ENCODE data around the gene ZNF775.
"Not testable (repeated sequence)": the region's sequence is repeated elsewhere in the genome, so short reads cannot be mapped to it uniquely, and the experiment has no call there.

ZNF775 gene

DNA sequence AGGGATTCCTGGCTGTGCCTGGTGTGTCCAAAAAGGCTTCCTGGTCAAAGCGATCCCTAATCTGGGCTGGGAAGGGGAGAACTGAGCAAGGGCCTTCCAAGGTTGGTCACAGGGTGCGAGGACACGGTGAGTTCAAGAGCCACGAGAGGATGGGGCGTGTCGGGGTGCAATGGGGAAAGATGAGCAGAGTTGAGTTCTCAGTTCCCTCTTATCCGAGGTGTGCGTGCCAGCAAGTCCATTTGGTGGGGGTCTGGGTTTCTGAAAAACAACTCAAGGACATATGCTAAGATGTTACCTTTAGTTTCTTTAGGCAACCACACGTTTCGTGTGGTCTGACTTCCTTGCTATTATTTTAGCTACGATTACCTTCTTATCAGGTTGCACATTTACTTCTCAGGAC is 1.3 kb downstream of the ZNF775 start:
- in situ Hi-C loops (cut with MboI; ENCODE audit: low sequenced_read_pairs) = no loop called here

DNA sequence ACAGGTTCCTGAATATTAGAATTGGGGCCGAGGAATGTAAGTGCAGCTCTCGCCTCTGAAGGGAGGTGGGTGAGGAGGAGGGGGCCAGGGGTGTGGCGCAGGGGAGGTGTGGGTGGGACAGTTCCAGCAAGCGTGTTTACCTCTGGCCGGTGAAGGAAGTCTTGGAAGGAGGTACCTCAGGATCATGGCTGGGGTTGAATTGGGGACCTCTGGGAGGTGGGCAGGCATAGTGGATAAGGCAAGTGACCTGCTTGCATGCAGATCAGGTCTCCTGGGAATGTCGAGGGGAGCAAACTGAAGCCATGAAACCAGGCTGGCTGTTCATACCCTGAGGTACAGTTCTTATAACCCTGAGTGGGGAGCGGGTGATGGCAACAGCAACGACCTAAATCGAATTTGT is 2.0 kb downstream of the ZNF775 start:
- in situ Hi-C loops (cut with MboI; ENCODE audit: low sequenced_read_pairs) = no loop called here

DNA sequence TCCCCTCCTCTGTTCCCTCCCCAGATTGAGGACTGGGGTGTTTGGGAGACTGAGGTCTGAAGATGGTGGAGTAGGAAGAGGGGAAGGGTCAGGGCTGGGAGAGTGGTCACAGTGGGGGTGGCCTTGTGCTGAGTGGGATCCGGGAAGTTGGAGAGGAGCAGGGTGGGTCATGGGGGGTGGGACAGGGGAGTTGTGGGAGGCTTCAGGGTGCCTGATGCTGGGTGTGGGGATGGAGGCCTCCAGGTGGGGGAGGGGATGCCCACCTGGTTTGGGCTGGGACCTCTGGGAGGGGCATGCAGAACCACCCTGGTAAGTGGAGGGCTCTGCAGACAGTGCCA is 2.6 kb downstream of the ZNF775 start:
- in situ Hi-C loops (cut with MboI; ENCODE audit: low sequenced_read_pairs) = no loop called here

DNA sequence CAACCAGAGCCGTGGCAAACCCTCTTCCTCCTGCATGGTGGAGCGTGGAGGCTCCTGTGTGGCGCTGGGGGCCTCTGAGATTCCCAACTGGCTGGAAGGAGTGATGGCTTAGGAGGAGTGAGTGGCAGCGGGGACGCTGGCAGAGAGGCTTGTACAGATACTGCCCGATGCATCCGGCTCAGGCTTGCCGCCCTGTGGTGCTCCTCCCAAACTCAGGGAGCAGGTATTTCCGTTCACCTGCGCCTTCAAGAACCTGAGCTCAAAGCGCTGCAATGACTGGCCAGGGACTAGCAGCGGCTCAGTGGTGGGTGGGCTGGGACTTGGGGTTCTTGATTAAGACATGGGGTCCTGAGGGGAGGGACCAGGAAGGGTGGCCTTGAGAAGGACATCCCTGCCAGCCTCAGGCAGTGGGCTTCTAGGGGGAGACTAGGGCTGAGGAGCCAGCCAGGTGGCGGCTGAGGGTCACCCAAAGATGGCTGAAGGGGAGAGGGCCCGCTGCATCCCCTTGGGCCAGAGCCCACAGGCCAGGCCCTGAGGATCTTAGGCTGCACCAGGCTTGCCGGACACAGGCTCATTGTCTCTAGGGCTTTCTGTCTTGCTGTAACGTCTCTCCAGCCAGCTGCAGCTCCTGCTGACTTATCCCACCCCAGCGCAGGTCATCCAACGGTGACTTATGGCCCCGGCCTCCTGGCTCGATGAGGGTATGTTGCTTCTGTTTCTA is 3.2 kb downstream of the ZNF775 start:
- in situ Hi-C loops (cut with MboI; ENCODE audit: low sequenced_read_pairs) = no loop called here

DNA sequence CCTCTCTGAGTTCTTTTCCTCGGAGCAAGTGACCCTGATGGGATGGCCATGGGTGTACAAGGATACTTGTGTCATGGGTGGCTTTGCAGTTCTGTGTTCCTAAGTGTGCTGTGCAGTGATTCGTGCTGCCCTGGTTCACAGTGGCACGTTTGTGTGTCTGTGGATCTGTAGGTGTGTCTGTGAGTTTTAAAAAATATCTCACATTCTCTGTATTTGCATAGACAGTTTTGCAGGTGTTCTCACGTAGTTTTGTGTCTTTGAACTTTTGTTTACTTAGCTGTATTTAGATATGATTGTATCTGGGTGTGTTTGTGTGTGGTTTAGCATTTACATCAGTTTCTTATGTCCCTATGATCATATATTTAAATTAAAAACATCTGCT is 3.7 kb downstream of the ZNF775 start:
- in situ Hi-C loops (cut with MboI; ENCODE audit: low sequenced_read_pairs) = no loop called here

DNA sequence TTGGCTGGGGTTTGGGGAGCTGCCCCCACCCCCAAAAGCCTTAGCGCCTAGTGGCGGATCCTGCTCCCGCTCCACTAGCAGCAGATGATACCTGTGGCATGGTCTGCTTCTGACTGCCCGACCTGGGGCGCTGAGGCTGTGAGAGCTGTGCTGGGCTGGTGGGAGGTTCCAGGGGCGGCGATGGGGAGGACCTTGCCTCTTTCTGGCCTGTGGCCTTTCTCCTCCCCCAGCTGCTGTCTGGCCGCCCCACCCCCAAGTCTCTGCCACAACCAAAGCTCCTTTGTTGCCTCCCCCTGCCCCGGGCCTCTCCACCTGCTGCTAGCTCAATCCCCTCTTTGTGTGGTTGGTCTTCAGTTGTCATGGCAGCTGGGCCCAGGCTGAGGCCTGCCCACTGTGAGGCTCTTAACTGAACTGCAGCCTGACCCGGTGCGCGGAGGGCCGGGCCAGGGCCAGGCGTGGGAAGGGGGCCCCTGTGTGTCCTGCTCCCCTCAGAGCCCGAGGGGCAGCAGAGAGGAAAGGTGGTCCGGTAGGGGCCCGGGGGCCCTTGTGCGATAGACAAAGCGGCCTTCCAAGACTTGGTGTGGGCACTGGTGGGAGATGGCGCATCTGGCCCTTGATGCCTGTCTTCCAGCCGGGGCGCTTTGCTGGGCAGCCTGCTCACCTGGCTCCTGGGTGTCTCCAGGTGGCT is 4.7 kb downstream of the ZNF775 start:
- in situ Hi-C loops (cut with MboI; ENCODE audit: low sequenced_read_pairs) = no loop called here

DNA sequence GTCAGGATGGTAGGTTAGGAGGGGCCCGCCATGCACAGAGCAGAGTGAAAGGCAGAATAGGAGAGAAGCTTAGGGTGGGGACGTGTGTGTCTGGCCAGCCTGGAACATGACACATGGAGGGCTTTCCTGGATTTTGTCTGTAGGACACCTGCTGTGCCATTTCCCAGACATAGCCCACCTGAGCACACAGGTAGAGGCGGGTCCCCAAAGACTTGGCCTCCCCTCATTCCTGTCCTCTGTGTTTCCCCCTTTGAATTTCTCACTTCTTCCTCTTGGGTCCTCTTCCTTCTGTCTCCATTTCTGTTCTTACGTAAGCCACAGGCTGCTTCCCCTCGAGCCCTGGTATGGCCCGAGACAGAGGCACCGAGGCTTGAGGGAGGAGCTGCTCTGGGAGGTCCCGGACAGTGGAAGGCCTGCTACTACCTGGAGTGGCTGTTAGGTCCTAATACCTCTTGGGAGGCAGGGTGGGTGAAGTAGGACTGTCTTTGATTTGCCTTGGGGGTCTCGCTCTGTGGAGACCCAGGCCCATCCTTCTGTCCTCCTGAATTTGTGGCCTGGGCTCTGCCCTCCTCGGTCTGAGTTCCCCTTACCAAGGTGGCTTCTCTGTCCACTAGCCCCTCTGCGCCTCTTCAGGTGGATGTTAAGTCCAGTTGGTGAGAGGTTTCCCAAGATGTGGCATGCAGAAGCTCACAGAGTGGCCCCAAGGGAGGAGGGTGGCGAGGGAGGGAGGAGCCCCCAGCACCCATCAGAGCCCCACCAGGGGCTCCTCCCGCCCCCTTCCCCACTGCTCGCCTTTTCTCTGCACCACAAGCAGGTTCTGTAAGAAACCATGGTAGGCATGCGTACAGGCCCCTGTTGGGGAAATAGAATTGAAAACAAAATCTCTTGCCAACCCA is 5.5 kb downstream of the ZNF775 start:
- in situ Hi-C loops (cut with MboI; ENCODE audit: low sequenced_read_pairs) = no loop called here

DNA sequence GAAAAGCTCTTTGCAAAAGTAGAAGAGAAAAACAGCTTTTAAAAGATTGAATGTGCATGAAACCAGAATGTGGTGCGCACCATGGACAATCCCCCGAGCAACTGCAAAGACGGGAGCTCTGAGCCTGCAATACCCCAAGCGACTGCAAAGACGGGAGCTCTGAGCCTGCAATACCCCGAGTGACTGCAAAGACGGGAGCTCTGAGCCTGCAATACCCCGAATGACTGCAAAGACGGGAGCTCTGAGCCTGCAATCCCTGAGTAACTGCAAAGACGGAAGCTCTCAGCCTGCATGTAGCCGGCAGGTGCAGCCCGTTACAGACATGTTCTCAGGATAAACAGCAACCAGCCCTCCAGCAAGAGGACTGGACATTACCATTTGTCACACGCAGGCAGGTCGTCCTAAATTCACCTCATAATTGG is 6.2 kb downstream of the ZNF775 start:
- in situ Hi-C loops (cut with MboI; ENCODE audit: low sequenced_read_pairs) = no loop called here

DNA sequence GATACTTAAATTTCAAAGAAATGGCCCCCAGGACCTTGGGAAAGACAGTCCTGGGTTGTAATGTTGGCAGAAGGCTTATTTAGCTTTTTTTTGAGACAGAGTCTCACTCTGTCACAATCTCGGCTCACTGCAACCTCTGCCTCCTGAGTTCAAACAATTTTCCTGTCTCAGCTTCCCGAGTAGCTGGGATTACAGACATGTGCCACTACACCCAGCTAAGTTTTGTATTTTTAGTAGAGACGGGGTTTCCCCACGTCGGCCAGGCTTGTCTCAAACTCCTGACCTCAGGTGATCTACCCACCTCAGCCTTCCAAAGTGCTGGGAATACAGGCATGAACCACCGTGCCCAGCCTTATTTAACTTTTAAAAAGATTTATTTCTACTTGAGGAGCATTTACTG is 6.8 kb downstream of the ZNF775 start:
- in situ Hi-C loops (cut with MboI; ENCODE audit: low sequenced_read_pairs) = not testable (repeated sequence)

DNA sequence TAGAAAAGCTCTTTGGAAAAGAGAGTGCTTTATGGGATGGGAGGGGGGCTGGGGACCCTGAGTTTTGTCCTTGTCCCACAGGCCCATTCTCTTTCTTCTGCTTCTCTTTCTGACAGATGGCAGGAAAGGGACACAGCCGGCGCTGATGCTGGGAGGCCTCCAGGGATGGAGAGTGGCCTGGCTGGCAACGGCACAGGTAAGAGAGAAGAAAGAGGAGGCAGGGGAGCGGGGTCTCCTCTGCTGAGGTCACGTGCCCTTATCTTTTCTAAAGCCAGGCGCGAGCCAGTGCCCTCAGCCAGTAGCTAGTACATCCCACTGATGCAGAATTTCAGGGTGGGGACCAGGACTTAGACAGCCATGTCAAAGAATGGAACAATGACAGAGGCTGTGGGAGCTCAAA is 9.2 kb downstream of the ZNF775 start:
- in situ Hi-C loops (cut with MboI; ENCODE audit: low sequenced_read_pairs) = no loop called here

DNA sequence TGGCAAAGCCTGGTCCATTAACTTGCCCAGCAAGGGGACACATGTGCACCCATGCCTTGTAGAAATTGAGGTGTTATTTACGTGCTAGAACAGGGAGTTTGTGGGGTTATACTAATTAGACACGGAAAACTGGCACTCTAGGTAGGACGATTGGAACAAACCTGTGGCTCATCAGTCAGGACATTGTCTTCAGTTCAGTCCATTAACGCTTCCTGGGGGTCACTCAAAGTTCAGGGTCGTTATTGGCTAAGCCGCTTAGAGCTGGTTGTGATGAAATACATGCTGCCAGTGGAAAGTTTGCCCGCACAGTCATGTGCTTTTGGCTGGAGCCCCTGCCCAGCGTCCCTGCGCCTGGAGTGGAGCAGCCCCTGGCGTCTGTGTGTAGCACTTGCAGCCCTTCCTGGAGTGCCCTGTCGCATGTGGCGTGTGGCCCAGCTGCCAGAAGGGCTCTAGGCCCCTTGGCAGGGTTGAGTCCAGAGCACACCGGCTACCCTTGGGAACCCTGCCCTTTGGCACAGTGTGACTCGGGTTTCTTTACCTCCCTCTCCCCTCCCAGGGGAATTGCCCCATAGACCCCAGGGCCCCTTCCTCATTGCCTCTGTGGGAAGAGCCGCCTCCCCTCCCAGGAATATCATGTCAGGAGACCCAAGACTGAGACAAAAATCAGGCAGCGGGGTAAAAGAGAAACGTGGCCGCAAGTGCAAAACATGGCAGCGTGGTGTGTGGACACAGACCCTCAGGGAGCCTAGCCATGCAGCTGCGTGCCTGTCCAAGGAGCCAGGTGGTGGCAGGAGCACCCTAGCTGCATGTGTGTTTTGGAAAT is 9.8 kb downstream of the ZNF775 start:
- in situ Hi-C loops (cut with MboI; ENCODE audit: low sequenced_read_pairs) = no loop called here

DNA sequence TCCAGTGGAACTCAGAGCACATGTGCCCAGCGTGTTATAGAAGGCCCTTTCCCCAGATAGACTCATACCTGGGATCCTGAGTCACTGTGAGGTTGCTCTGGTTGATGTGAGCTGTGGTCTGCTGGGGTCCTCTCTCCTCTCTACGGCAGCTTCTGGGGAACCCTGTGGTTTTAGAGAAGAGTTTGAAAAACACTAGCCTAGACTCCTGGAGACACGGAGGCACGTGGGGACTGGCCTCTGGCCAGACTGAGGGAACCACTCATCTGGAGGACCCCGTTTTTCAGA is 10.3 kb downstream of the ZNF775 start:
- in situ Hi-C loops (cut with MboI; ENCODE audit: low sequenced_read_pairs) = no loop called here

DNA sequence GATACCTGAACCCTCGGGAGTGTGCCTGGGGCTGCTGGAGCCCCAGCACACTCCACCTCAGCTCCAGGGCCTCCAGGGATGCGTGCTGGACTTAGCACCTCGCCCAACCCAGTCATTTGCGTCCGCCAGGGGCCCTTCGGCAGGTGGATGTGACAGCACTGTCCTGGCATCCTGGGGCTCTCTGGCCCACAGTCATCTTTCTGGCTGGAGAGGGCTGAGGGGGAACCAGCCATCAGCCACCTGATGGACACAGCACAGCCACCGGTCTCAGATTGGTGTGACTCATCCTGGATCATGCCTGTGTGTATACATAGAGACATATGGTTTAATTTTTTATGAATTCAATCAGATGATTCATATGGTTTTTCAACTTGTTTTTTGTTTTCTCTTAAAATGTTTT is 11.1 kb downstream of the ZNF775 start:
- in situ Hi-C loops (cut with MboI; ENCODE audit: low sequenced_read_pairs) = no loop called here

DNA sequence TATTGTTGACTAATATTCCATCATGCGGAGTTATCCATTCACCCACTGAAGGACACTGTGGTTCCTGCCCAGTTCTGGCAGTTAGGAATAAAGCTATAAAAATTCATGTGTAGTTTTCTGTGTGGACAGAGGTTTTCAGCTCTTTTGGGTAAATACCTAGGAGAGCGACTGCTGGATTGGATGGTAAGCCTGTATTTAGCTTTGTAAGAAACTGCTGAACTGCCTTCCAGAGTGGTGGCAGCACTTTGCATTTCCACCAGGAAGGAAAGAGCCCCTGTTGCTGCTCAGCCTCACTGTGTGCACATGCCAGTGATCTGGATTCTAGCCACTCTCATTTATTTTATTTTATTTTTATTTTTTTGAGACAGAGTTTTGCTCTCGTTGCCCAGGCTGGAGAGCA is 14.2 kb downstream of the ZNF775 start:
- in situ Hi-C loops (cut with MboI; ENCODE audit: low sequenced_read_pairs) = no loop called here

DNA sequence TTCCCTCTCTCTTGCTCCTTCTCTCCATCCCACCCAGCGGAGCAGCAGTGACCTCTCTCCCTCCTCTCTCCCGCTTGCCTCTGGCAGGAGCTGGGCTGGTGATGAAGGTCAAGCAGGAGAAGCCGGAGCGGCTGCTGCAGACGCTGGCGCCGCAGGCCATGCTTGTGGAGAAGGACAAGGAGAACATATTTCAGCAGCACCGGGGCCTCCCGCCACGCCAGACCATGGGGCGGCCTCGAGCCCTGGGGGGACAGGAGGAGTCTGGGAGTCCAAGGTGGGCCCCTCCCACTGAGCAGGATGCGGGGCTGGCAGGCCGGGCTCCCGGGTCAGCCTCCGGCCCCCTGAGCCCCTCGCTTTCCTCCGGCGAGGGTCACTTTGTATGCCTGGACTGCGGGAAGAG is 17.3 kb downstream of the ZNF775 start:
- in situ Hi-C loops (cut with MboI; ENCODE audit: low sequenced_read_pairs) = no loop called here

DNA sequence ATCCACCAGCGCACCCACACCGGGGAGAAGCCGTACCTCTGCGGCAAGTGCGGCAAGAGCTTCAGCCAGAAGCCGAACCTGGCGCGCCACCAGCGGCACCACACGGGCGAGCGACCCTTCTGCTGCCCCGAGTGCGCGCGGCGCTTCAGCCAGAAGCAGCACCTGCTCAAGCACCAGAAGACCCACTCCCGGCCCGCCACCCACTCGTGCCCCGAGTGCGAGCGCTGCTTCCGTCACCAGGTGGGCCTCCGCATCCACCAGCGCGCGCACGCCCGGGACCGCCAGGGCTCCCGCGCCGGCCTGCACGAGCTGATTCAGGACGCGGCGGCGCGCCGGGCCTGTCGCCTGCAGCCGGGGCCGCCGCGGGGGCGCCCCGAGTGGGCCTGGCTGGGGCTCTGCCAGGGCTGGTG is 17.7 kb downstream of the ZNF775 start:
- in situ Hi-C loops (cut with MboI; ENCODE audit: low sequenced_read_pairs) = no loop called here

DNA sequence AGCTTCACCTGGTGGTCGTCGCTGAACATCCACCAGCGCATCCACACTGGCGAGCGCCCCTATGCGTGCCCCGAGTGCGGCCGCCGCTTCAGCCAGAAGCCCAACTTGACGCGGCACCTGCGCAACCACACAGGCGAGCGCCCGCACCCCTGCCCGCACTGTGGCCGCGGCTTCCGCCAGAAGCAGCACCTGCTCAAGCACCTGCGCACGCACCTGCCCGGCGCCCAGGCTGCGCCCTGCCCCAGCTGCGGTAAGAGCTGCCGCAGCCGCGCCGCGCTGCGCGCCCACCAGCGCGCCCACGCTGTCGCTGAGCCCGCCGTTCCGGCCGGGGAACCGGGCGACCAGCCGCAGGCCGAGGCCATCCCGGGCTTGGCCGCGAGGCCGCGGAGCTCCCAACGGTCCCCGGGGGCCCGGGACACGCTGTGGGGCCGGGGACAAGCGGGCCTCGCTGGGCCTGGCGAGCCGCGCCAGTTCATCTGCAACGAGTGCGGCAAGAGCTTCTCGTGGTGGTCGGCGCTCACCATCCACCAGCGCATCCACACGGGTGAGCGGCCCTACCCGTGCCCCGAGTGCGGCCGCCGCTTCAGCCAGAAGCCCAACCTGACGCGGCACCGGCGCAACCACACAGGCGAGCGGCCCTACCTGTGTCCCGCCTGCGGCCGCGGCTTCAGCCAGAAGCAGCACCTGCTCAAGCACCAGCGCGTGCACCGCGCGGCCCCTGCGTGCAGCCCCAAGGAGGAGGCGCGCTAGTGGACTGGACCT is 18.4 kb downstream of the ZNF775 start:
- in situ Hi-C loops (cut with MboI; ENCODE audit: low sequenced_read_pairs) = no loop called here

DNA sequence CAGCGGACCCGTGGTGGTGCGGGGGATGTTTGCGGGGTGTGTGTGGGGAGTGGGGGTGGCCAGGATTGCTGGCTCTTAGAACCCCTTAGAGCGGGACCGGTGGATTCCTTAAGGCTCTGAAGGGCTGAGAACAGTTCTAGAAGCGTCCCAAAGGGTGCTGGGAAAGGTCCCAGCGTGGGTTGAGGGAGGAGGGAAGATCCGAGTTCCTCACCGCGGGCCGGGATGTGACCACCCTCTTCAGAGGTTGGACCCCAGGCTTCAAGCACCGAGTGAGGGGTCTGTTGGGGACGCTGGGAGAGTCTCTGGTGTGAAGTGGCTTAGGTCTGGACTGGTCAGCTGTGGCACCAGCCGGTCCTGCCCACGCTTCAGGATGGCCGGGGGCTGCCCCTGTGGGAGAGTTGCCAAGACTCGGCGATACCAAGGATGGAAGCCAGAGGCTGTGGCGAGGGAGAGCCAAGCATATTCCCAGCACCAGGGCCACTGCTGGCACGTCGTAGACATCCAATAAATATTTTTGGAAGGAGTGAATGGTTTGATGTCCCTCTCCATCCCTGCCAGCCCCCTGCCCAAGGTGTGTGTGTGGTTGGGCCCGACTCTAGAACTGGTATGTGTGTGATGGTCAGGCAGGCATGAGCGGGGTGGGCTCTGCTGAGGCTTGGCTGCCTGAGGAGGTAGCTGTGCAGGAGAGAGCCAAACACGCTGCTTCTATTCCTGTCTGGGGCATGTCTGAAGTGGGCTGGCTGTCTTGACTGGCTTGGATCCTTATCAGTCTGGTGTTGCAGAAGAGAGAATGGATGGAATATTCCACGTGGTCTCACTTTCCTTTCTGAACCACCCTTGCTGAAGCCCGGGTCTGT is 19.2 kb downstream of the ZNF775 start:
- in situ Hi-C loops (cut with MboI; ENCODE audit: low sequenced_read_pairs) = no loop called here

DNA sequence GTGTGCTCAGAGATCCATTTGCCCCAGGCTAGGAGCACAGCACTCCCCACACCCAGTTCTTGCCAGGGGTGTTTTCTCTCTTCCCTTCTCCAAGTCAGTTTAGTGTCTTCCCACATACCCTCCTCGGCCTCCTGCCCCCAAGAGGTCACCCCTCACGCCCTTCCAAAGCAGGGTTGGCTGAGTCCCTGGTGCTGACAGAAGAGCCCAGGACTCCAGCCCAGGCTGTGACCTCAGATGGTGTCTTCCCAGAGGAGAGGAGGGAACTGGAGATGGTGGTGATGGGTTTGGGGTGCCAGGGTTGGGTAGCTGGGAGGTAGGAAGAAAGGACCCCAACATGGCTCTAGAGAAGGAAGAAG is 19.8 kb downstream of the ZNF775 start:
- in situ Hi-C loops (cut with MboI; ENCODE audit: low sequenced_read_pairs) = no loop called here
